Activated T-cell treated with anti-CD3 and anti-CD28 coated beads, Interleukin-2, amount 50 U/mL, for 4 hours (primary cell): ENCODE measurements around the gene DPPA2. TPM values are rescaled to one million over a fixed set of nuclear protein-coding genes. Genes with fewer than 3 reads are reported as not detected.

Experiments used
- ATAC-seq, 2 donors: fragments of 200-7000 bp; cut with Tn5 transposase; one replicate each; pipeline ENCODE4 v1.10.0; 2021
- DNase-seq: peaks from one replicate; pipeline ENCODE4 v3.0.0-alpha.2; 2020
- H3K27me3 Mint-ChIP-seq: one replicate; pipeline ENCODE4 v1.8.0; 2021; ENCODE audit warnings: low read depth, mixed read lengths
- H3K36me3 Mint-ChIP-seq: one replicate; pipeline ENCODE4 v1.8.0; 2022; ENCODE audit warnings: mixed read lengths; ENCODE audit not compliant: insufficient read depth
- H3K4me1 Mint-ChIP-seq: one replicate; pipeline ENCODE4 v1.8.0; 2021; ENCODE audit warnings: low read depth, mixed read lengths
- H3K4me3 Mint-ChIP-seq: one replicate; pipeline ENCODE4 v1.8.0; 2021; ENCODE audit warnings: mild to moderate bottlenecking, moderate library complexity, mixed read lengths
- H3K9me3 Mint-ChIP-seq: one replicate; pipeline ENCODE4 v1.8.0; 2021; ENCODE audit warnings: mixed read lengths
- total RNA-seq, 3 donors: library from RNA; stranded (reverse); gene quantifications; one replicate each; pipeline ENCODE4 v1.2.1, GENCODE V29; 2021

DPPA2 gene
- total RNA-seq, 3 donors from 2014 or later, result not detected

DNA sequence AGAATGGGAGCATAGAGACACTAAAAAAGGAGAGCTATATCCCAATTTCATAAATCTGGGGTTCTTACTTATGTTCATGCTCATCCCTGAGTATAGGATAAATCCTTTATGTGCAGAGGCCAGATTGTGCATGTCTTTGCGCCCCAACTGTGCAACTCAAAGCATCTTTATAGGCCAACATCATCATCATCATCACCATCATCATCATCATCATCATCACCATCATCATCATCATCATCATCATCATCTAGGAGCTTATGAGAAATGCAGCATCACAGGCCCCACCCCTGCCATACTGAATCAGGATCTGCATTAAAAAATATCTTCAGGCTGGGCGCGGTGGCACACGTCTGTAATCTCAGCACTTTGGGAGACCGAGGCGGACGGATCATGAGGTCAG lies 45.5 kb downstream of the DPPA2 start:
- Mint-ChIP-seq H3K27me3 (peaks cover 2% of the 10 kb centered on the region), H3K4me1 (peaks cover 1% of the 10 kb centered on the region), H3K9me3 (no peaks in the 10 kb centered on the region), H3K4me3 (no peak overlapping the region), H3K36me3 (no peaks in the 10 kb centered on the region)
- ATAC-seq (no peak), DNase-seq (no peak)

DNA sequence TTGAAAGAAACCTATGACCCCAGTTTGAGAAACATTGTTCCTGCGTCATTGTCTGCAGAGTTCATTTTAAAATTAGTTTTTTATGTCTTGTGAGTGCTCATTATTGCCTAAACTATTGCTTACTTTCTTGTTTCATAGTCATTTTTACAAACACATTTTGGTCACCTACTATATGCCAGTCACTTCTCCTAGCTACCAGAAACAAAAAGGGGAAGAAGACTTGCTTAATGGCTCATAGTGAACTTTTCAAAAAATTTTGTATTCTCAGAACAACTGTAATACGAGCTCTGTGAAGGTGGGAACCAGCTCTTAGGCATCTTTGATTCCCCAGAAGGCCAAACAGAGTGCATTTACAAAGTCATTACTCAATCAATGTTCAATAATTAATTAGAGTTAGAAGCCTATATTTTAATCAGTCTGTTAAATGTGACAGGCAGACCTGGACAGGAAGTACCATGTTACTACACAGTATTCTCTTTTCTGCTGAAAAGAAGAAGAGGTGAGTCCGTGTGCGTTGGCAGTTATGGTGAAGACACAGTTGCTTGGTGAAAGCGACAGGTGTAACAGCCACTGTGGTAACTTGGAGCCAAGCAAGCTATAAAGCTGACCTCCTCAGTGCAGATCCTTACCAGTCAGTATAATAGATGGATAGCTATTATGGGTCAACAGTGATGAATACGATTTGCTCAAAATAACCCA lies 46.6 kb downstream of the DPPA2 start:
- no peak for ATAC-seq
- Mint-ChIP-seq H3K9me3 (no peaks in the 10 kb centered on the region), H3K27me3 (peaks cover 2% of the 10 kb centered on the region), H3K36me3 (no peaks in the 10 kb centered on the region), H3K4me3 (no peak overlapping the region), H3K4me1 (no peaks in the 10 kb centered on the region)
- DNase-seq, result no peak

DNA sequence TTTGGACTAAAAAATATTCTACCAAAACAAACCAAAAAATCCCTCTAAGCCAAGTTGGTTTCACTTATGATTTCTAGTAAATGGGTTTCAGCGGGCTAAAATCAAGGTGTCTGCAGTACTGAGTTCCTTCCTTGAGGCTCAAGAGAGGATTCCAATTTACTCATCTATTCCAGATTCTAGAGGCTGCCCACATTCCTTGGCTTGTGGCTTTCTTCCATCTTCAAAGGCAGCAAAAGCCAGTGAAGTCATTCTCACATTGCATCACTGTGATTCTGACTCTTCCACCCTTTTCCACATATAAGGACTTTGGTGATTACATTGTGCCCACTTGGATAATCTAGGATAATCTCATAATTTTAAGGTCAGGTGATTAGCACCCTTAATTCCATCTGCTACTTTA lies 48.1 kb downstream of the DPPA2 start:
- H3K4me3 Mint-ChIP-seq, result no peak overlapping the region
- H3K4me1 Mint-ChIP-seq, result no peaks in the 10 kb centered on the region
- H3K36me3 Mint-ChIP-seq, result no peaks in the 10 kb centered on the region
- H3K27me3 Mint-ChIP-seq, result no peaks in the 10 kb centered on the region
- ATAC-seq (no peak), DNase-seq (no peak)
- H3K9me3 Mint-ChIP-seq, result no peaks in the 10 kb centered on the region

DNA sequence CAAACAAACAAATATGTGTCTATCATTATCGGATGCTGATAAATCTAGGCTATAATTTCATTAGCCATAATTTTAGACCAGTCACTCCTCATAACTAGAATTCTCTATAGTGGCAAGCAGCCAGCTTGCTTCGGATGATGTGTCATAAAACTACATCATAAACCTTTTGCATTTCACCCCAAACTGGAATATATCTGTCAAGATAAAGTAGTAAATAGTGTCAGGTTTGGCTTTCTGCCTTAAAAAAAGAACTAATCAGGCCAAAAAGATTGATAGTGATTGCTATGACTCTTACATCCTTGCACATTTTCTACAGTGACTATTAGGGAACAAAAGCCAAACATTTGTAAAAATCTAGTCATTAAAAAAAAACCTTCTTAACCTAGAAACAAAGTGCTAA lies 51.0 kb downstream of the DPPA2 start:
- no peaks in the 10 kb centered on the region for H3K27me3 Mint-ChIP-seq
- no peak overlapping the region for H3K4me3 Mint-ChIP-seq
- no peaks in the 10 kb centered on the region for H3K4me1 Mint-ChIP-seq
- no peaks in the 10 kb centered on the region for H3K9me3 Mint-ChIP-seq
- no peaks in the 10 kb centered on the region for H3K36me3 Mint-ChIP-seq
- no peak for ATAC-seq
- no peak for DNase-seq

DNA sequence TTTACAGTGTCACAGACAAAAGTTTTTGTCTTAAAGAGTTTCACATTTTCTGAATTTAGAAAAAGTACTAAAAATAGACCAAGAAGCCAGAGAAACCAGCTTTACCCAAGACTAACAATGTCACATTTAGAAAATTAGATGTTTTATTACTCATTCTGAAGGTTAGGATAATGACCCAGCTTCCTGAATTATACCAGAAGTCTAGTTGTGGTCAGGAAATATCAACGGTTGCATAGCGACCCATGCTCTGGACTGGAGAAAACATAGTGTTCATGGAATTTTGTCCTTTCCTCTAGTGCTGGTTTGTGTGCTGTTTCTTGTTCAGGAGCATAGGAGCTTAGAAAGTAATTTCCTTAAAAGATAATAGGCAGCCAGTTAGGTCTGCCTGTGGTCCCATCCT lies 59.0 kb downstream of the DPPA2 start:
- Mint-ChIP-seq H3K36me3 (no peaks in the 10 kb centered on the region), H3K9me3 (no peaks in the 10 kb centered on the region), H3K4me1 (no peaks in the 10 kb centered on the region), H3K27me3 (peaks cover 4% of the 10 kb centered on the region), H3K4me3 (no peak overlapping the region)
- no peak for ATAC-seq
- no peak for DNase-seq

DNA sequence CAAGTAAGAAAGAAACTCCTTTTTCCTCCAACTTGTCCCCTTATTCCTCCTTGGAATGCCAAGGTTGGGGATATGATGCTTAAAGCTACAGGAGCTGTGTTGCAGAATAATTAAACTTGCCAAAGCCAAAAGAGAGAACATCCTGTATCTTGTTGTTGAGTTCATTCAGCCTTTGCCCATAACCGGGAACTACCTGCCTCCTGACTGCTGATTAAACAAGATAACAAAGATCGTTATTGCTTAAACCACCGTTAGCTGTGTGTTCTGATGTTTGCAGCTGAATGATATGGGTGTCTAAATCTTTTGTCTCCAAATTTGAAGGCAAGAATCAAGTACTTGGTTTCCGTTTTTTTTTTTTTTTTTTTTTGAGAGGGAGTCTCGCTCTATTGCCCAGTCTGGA lies 61.5 kb downstream of the DPPA2 start:
- H3K27me3 Mint-ChIP-seq, result peaks cover 4% of the 10 kb centered on the region
- no peaks in the 10 kb centered on the region for H3K9me3 Mint-ChIP-seq
- no peaks in the 10 kb centered on the region for H3K36me3 Mint-ChIP-seq
- H3K4me3 Mint-ChIP-seq, result no peak overlapping the region
- ATAC-seq, result no peak
- DNase-seq, result no peak
- no peaks in the 10 kb centered on the region for H3K4me1 Mint-ChIP-seq

DNA sequence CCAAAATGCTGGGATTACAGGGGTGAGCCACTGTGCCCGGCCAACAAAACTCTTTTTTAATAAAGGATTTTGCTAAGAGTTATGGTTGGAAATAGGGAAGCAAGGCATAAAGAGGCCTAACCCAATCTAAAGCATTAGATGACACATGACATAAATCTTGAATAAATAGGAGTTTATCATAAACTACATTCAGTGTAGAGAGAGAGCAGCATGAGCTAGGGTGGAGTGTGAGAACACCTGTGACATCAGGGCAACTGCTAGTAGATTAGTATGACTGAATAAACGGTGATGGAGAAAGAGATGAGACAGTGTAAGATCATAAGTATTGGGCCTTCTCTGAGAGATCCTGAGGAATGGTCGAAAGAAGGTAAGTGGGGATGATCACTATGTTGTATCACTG lies 63.7 kb downstream of the DPPA2 start:
- Mint-ChIP-seq H3K9me3 (no peaks in the 10 kb centered on the region), H3K4me1 (no peaks in the 10 kb centered on the region), H3K4me3 (no peak overlapping the region), H3K36me3 (no peaks in the 10 kb centered on the region), H3K27me3 (peaks cover 6% of the 10 kb centered on the region)
- no peak for DNase-seq
- no peak for ATAC-seq

Other genes starting within 250 kb of the DPPA2 start
- gene MORC1, start 198.4 kb downstream of the DPPA2 start, total RNA-seq, result not detected
- gene C3orf85, start 179.8 kb downstream of the DPPA2 start, total RNA-seq, result not detected
- gene DPPA4, start 21.0 kb upstream of the DPPA2 start, total RNA-seq, result 1 to 10 TPM; 1.1 to 1.5 (median 1.5) TPM